Endothelial cell of umbilical vein (primary cell): ENCODE data around the gene ZNF253. TPM values are rescaled to one million over a fixed set of nuclear protein-coding genes. Genes with fewer than 3 reads are reported as not detected.

ENCODE experiments used
- BruUV-seq: library from RNA; stranded (reverse); fragments of 400-500 nt; replicated peaks from 2 replicates; lab custom pipeline; 2021; lab: Mats Ljungman, UMichigan
- CTCF ChIA-PET: fragments of 300-600, 350-600 bp; sonication (Branson Sonifier 250); formaldehyde crosslinking; loops from one replicate; lab custom pipeline; 2021; ENCODE audit warnings: antibody characterized with exemption, inconsistent platforms; lab: Charles Lee
- POLR2A ChIA-PET: fragments of 300-600, 350-600 bp; sonication (Branson Sonifier 250); formaldehyde crosslinking; loops from one replicate; lab custom pipeline; 2021; ENCODE audit warnings: antibody characterized with exemption, inconsistent platforms; lab: Charles Lee
- DNase-seq: peaks from one replicate; pipeline ENCODE4 v3.0.0-alpha.2; 2011; ENCODE audit warnings: low read depth, low spot score
- FAIRE-seq: peaks from 2 replicates; lab custom pipeline; 2011; peaks lifted over from hg19 to GRCh38; lab: Jason Lieb, UNC
- H2AFZ ChIP-seq: 2 replicates; pipeline ENCODE4 v1.6.0; 2012; ENCODE audit warnings: low read depth, low read length, control low read depth, inconsistent platforms
- H3K27ac ChIP-seq: 2 replicates; pipeline ENCODE4 v1.5.1; 2011; ENCODE audit warnings: low read depth, mild to moderate bottlenecking, control low read depth, low read length, moderate library complexity; ENCODE audit not compliant: insufficient read depth
- H3K27me3 ChIP-seq, 2 experiments: 2 replicates each; pipeline versions ENCODE4 v1.6.0 to v1.6.1; 2011; ENCODE audit warnings: low read length in 2 of 2, mixed read lengths in 1 of 2; ENCODE audit not compliant: control insufficient read depth in 2 of 2, insufficient read depth in 2 of 2
- H3K36me3 ChIP-seq, 2 experiments: 2 replicates in 1 of 2; 3 replicates in 1 of 2; pipeline ENCODE4 v1.5.1; 2011; ENCODE audit warnings: low read length in 2 of 2, mild to moderate bottlenecking in 1 of 2, moderate library complexity in 1 of 2; ENCODE audit not compliant: control insufficient read depth in 2 of 2, insufficient read depth in 2 of 2; ENCODE audit errors: extremely low read depth in 1 of 2
- H3K4me1 ChIP-seq: 3 replicates; pipeline ENCODE4 v1.5.1; 2011; ENCODE audit warnings: mild to moderate bottlenecking, low read length; ENCODE audit not compliant: control insufficient read depth, insufficient read depth; ENCODE audit errors: extremely low read depth
- H3K4me2 ChIP-seq: 2 replicates; pipeline ENCODE4 v1.6.1; 2011; ENCODE audit warnings: low read length, control low read depth, mixed read lengths; ENCODE audit not compliant: insufficient read depth
- H3K4me3 ChIP-seq, 3 experiments: fragments of 200-600 bp in 1 of 3; sonication (generic), shearing (Covaris generic) in 1 of 3; replicated peaks in 1 of 3; 2 replicates each; pipeline ENCODE4 v1.5.1; 2011 to 2016; ENCODE audit warnings: control low read depth in 3 of 3, low read length in 3 of 3, mild to moderate bottlenecking in 2 of 3, inconsistent platforms in 1 of 3, low read depth in 1 of 3, moderate library complexity in 1 of 3; ENCODE audit not compliant: insufficient read depth in 1 of 3
- H3K79me2 ChIP-seq: 2 replicates; pipeline ENCODE4 v1.6.0; 2012; ENCODE audit warnings: low read length, inconsistent platforms; ENCODE audit not compliant: control insufficient read depth, insufficient read depth
- H3K9ac ChIP-seq: replicated peaks from 2 replicates; pipeline ENCODE3; 2011; ENCODE audit warnings: low read length, control low read depth; ENCODE audit not compliant: insufficient read depth; ENCODE audit errors: extremely low read depth
- H3K9me1 ChIP-seq: replicated peaks from 3 replicates; pipeline ENCODE4 v1.6.0; 2011; ENCODE audit warnings: mild to moderate bottlenecking, low read length; ENCODE audit not compliant: control insufficient read depth, insufficient read depth; ENCODE audit errors: extremely low read depth
- H3K9me3 ChIP-seq: replicated peaks from 2 replicates; pipeline ENCODE4 v1.5.1; 2012; ENCODE audit warnings: low read length, inconsistent platforms; ENCODE audit not compliant: control insufficient read depth, insufficient read depth
- H4K20me1 ChIP-seq: replicated peaks from 2 replicates; pipeline ENCODE3; 2011; ENCODE audit warnings: mild to moderate bottlenecking, low read length; ENCODE audit not compliant: control insufficient read depth, insufficient read depth; ENCODE audit errors: extremely low read depth
- CTCF ChIP-seq, 2 donors: IDR thresholded peaks; 1 replicate in 1 of 2; 2 replicates in 1 of 2; pipeline ENCODE4 v1.5.1; 2011; ENCODE audit warnings: low read length in 2 of 2, mild to moderate bottlenecking in 2 of 2, moderate library complexity in 2 of 2, control low read depth in 1 of 2, inconsistent platforms in 1 of 2, low read depth in 1 of 2; ENCODE audit not compliant: insufficient read depth in 1 of 2; ENCODE audit errors: extremely low read depth in 1 of 2
- EZH2 ChIP-seq: IDR thresholded peaks from 2 replicates; pipeline ENCODE4 v1.6.1; 2012; ENCODE audit warnings: borderline replicate concordance, low read depth, mild to moderate bottlenecking, moderate library complexity, low read length, inconsistent platforms; ENCODE audit not compliant: severe bottlenecking
- FOS ChIP-seq: IDR thresholded peaks from 2 replicates; pipeline ENCODE4 v1.6.1; 2011; ENCODE audit warnings: mild to moderate bottlenecking, low read length, moderate library complexity, borderline replicate concordance; ENCODE audit not compliant: insufficient read depth
- GATA2 ChIP-seq: IDR thresholded peaks from 2 replicates; pipeline ENCODE4 v1.7.0; 2011; ENCODE audit warnings: low read depth, mild to moderate bottlenecking, moderate library complexity, mixed read lengths, low read length; ENCODE audit not compliant: insufficient read length, insufficient read depth
- JUN ChIP-seq: IDR thresholded peaks from 2 replicates; pipeline ENCODE4 v1.6.1; 2011; ENCODE audit warnings: borderline replicate concordance, low read depth; ENCODE audit not compliant: insufficient read length, insufficient read depth
- MAX ChIP-seq: IDR thresholded peaks from 2 replicates; pipeline ENCODE4 v1.6.1; 2011; ENCODE audit not compliant: insufficient read depth, insufficient read length
- MYC ChIP-seq: IDR thresholded peaks from one replicate; pipeline ENCODE4 v1.6.1; 2011; ENCODE audit warnings: mild to moderate bottlenecking, low read depth, low read length
- POLR2A ChIP-seq: IDR thresholded peaks from 2 replicates; pipeline ENCODE4 v1.6.1; 2012; ENCODE audit warnings: low read depth, mild to moderate bottlenecking, control low read depth, low read length
- POLR2AphosphoS5 ChIP-seq: IDR thresholded peaks from 2 replicates; pipeline ENCODE4 v1.6.1; 2012; ENCODE audit warnings: low read depth, mild to moderate bottlenecking, control low read depth, low read length, moderate library complexity; ENCODE audit not compliant: insufficient read depth
- dilution Hi-C: fragments of 300-500 bp; cut with MboI; formaldehyde crosslinking; loops from one replicate; pipeline ENCODE4 v1.15.0; 2019; ENCODE audit warnings: low sequenced_read_pairs; ENCODE audit not compliant: extremely low pct_ligation_motif_present
- intact Hi-C: fragments of 100-400 bp; cut with micrococcal nuclease; formaldehyde crosslinking; loops from one replicate; pipeline ENCODE4 v1.10.0; 2022
- polyA plus RNA-seq, 4 experiments: library from polyadenylated mRNA; depleted of rRNA in 3 of 4; stranded (reverse) in 3 of 4; unstranded in 1 of 4; fragments of >200 nt; gene quantifications; 2 replicates each; pipeline versions ENCODE4 v1.2.1 to v1.2.3, GENCODE V29; 2011 to 2012; ENCODE audit warnings: missing spikeins in 1 of 4
- total RNA-seq: library from RNA; stranded (reverse); gene quantifications from 2 replicates; pipeline ENCODE4 v1.2.3, GENCODE V29; 2021

Gene ZNF253
- total and polyA plus RNA-seq, 2 donors (not counting 3 experiments of a cell fraction or from before 2014, with no cell fraction given) = 0.86 to 8.4 TPM

GRCh38 chr19:19835560-19836038 is 30.1 kb upstream of the ZNF253 start:
- dilution Hi-C loops = no loop called here
- no peak overlapping the region for H3K4me3 ChIP-seq
- no peak for FAIRE-seq

More at GRCh38 chr19:19835560-19836038, 30.1 kb upstream of the ZNF253 start:
- intact Hi-C loops = no loop called here
- Histone ChIP-seq H3K27ac (no peak overlapping the region), H3K27me3 (no peaks in the 10 kb centered on the region), H3K9me1 (no peaks in the 10 kb centered on the region), H4K20me1 (no peaks in the 10 kb centered on the region), H2AFZ (no peak overlapping the region), H3K9ac (no peak overlapping the region), H3K4me1 (no peaks in the 10 kb centered on the region), H3K9me3 (peaks cover 6% of the 10 kb centered on the region), H3K79me2 (no peaks in the 10 kb centered on the region), H3K36me3 (no peaks in the 10 kb centered on the region), H3K4me2 (no peak overlapping the region)
- CTCF ChIA-PET = no interaction called here
- POLR2A ChIA-PET = no interaction called here
- TF ChIP-seq JUN (no peak), GATA2 (no peak), FOS (no peak), POLR2AphosphoS5 (no peak), MAX (no peak), CTCF (IDR thresholded peaks at IDR 0.05; ENCODE audit: extremely low read depth in 1 of 2, insufficient read depth in 1 of 2, low read depth in 1 of 2, low read length in 2 of 2) (no peak), MYC (no peak), EZH2 (no peak), POLR2A (no peak)
- no TSS peak for BruUV-seq
- DNase-seq = no peak
